Fibroblast of lung (primary cell): ENCODE data around the gene ATP11A. TPM values are rescaled to one million over a fixed set of nuclear protein-coding genes. Genes with fewer than 3 reads are reported as not detected.

ENCODE experiments used
- DNase-seq, 2 donors: peaks; one replicate each; pipeline versions ENCODE4 v3.0.0 to v3.0.0-alpha.2; 2010; ENCODE audit warnings: low read depth in 2 of 2
- H2AFZ ChIP-seq: 2 replicates; pipeline ENCODE4 v1.5.1; 2012; ENCODE audit warnings: low read length, control low read depth, inconsistent platforms
- H3K27ac ChIP-seq: 2 replicates; pipeline ENCODE4 v1.5.1; 2011; ENCODE audit warnings: low read length, control low read depth; ENCODE audit not compliant: insufficient read depth
- H3K27me3 ChIP-seq: 2 replicates; pipeline ENCODE4 v1.5.1; 2011; ENCODE audit warnings: mild to moderate bottlenecking, low read length; ENCODE audit not compliant: control insufficient read depth, insufficient read depth
- H3K36me3 ChIP-seq: 2 replicates; pipeline ENCODE4 v1.5.1; 2011; ENCODE audit warnings: low read length; ENCODE audit not compliant: control insufficient read depth, insufficient read depth
- H3K4me1 ChIP-seq: 2 replicates; pipeline ENCODE4 v1.5.1; 2011; ENCODE audit warnings: low read length; ENCODE audit not compliant: control insufficient read depth, insufficient read depth; ENCODE audit errors: extremely low read depth
- H3K4me2 ChIP-seq: 2 replicates; pipeline ENCODE4 v1.5.1; 2011; ENCODE audit warnings: low read length, control low read depth; ENCODE audit not compliant: insufficient read depth; ENCODE audit errors: extremely low read depth
- H3K4me3 ChIP-seq, 4 experiments: fragments of 200-600 bp in 1 of 4; sonication (generic) in 1 of 4; replicated peaks in 1 of 4; 2 replicates each; pipeline ENCODE4 v1.5.1; 2011 to 2016; ENCODE audit warnings: low read length in 4 of 4, low read depth in 3 of 4, mild to moderate bottlenecking in 3 of 4, control low read depth in 2 of 4, inconsistent platforms in 1 of 4, mixed read lengths in 1 of 4; ENCODE audit not compliant: insufficient read depth in 1 of 4; ENCODE audit errors: control extremely low read depth in 1 of 4
- H3K79me2 ChIP-seq: 2 replicates; pipeline ENCODE4 v1.5.1; 2012; ENCODE audit warnings: mild to moderate bottlenecking, low read length, inconsistent platforms; ENCODE audit not compliant: control insufficient read depth, insufficient read depth
- H3K9ac ChIP-seq: 2 replicates; pipeline ENCODE4 v1.5.1; 2011; ENCODE audit warnings: mild to moderate bottlenecking, low read length, control low read depth; ENCODE audit not compliant: insufficient read depth
- H3K9me3 ChIP-seq: 2 replicates; pipeline ENCODE4 v1.5.1; 2012; ENCODE audit warnings: low read depth, low read length; ENCODE audit not compliant: control insufficient read depth, insufficient read depth
- H4K20me1 ChIP-seq: 2 replicates; pipeline ENCODE4 v1.5.1; 2011; ENCODE audit warnings: low read length; ENCODE audit not compliant: control insufficient read depth, insufficient read depth; ENCODE audit errors: extremely low read depth
- CTCF ChIP-seq, 2 donors: IDR thresholded peaks in 1 of 2; conservative IDR thresholded peaks in 1 of 2; 1 replicate in 1 of 2; 2 replicates in 1 of 2; pipeline ENCODE4 v1.5.1; 2011 to 2012; ENCODE audit warnings: low read length in 2 of 2, control low read depth in 1 of 2, inconsistent platforms in 1 of 2, low read depth in 1 of 2, mild to moderate bottlenecking in 1 of 2
- EZH2 ChIP-seq: IDR thresholded peaks from 2 replicates; pipeline ENCODE4 v1.5.1; 2012; ENCODE audit warnings: low read length, control low read depth, mild to moderate bottlenecking; ENCODE audit errors: missing control alignments
- polyA plus RNA-seq, 2 donors: library from polyadenylated mRNA; depleted of rRNA in 1 of 2; stranded (reverse) in 1 of 2; unstranded in 1 of 2; fragments of >200 nt; gene quantifications; 2 replicates each; pipeline ENCODE4 v1.2.1, GENCODE V29; 2011 to 2012; ENCODE audit warnings: missing spikeins in 1 of 2
- total RNA-seq: library from RNA; depleted of rRNA; stranded (reverse); fragments of >200 nt; gene quantifications from 2 replicates; pipeline ENCODE4 v1.2.1, GENCODE V29; 2014

ATP11A gene
- total and polyA plus RNA-seq, 2 donors (not counting 1 experiment from before 2014, with no cell fraction given): 2.3 to 7.8 TPM

GRCh38 chr13:112710855-112711527, 21.2 kb downstream of the ATP11A start:
- Histone ChIP-seq H3K79me2 (no peaks in the 10 kb centered on the region), H4K20me1 (no peaks in the 10 kb centered on the region), H3K4me3 (peak overlapping the region; percentile 6 to 40 (median 34)), H3K27ac (peak overlapping the region; percentile 90), H3K4me1 (peaks cover 8% of the 10 kb centered on the region), H2AFZ (no peak overlapping the region), H3K36me3 (no peaks in the 10 kb centered on the region), H3K4me2 (peak overlapping the region; percentile 70), H3K27me3 (no peaks in the 10 kb centered on the region), H3K9me3 (no peaks in the 10 kb centered on the region), H3K9ac (peak overlapping the region; percentile 68)
- TF ChIP-seq CTCF (conservative IDR thresholded peaks at IDR 0.05 in 1 of 2, IDR thresholded peaks at IDR 0.05 in 1 of 2; ENCODE audit: low read depth in 1 of 2, low read length in 2 of 2): no peak
- TF ChIP-seq EZH2: no peak
- no peak for DNase-seq

DNA sequence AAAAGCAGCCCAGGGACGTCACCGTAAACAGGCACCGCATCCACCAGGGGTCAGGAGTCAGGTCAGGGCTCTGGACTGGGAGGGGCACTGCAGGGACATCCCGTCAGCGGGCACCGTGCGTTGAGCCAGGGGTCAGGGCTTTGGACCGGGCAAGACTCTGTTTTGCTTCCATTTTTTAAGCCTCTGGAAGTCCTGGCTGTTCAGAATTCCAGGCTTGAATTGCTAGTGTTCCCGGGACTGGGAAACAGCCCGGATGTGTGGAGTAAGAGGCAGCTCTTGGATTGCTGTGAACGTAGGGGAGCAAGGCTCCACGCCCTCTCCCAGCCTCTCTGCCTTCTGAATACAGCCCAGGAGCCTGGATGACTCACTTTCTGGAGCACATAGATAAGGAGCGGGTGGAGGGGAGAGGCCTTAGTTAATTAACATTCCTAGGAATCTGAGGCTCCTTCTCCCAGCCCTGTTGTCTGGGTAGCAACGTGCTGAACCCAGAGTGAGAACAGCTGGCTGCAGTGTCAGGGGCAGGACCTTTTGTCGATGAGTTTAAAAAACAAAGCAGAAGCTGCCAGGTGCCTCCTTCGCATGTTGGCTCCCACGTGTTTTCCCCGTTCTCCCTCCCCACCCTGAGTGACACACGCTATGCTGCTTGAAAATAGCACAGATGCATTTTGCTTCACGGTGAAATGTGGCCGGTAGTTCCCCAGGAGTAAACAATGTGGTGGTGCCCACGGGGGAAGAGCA, 21.9 kb downstream of the ATP11A start:
- Histone ChIP-seq H2AFZ (peak overlapping the region; percentile 60), H3K27me3 (no peaks in the 10 kb centered on the region), H3K27ac (peak overlapping the region; percentile 90), H3K79me2 (no peaks in the 10 kb centered on the region), H4K20me1 (no peaks in the 10 kb centered on the region), H3K9me3 (no peaks in the 10 kb centered on the region), H3K4me3 (peak overlapping the region; percentile 6 to 40 (median 34)), H3K9ac (peak overlapping the region; percentile 68), H3K36me3 (no peaks in the 10 kb centered on the region), H3K4me1 (peaks cover 8% of the 10 kb centered on the region), H3K4me2 (peak overlapping the region; percentile 81)
- peak in 1 of 2 donors; percentile 29 for TF ChIP-seq CTCF (conservative IDR thresholded peaks at IDR 0.05 in 1 of 2, IDR thresholded peaks at IDR 0.05 in 1 of 2; ENCODE audit: low read depth in 1 of 2, low read length in 2 of 2)
- no peak for TF ChIP-seq EZH2
- DNase-seq: peak; percentile 97 to 98

DNA sequence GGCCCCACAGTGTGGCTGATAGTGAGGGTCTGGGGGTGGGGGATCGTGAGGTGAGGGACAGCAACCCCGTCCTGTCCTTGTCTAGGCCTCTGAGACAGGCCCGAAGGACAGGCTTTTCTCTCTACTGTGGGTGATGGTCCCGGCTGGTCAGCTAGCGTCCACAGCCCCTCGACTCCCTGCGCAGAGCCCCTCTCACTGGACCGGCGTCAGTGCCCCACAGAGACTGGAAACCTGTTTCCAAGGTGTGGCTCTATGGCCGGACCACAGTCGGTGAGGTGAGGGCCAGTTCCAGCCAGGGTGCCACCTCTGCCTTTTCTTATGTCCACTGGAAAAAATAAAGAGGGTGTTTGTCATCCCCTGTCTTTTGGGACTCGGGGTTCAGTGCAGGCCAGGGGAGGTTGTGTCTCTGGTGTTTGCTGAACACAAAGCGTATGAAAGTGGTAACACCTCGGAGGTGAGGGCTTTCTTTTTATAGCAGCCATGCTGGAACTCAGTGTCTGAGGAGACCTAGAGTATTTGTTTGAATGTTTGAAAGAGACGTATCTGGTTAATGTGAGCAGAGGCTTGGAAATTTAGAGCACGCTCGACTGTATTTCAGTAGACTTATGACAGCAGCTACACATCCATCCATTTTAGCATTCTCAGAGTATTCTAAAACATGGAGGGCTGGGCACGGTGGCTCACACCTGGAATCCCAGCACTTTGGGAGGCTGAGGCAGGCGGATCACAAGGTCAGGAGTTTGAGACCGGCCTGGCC, 22.8 kb downstream of the ATP11A start:
- H3K79me2 ChIP-seq: no peaks in the 10 kb centered on the region
- H2AFZ ChIP-seq: no peak overlapping the region
- H3K4me2 ChIP-seq: peak overlapping the region; percentile 81

More for the DNA sequence above, 22.8 kb downstream of the ATP11A start:
- TF ChIP-seq EZH2 (no peak), CTCF (conservative IDR thresholded peaks at IDR 0.05 in 1 of 2, IDR thresholded peaks at IDR 0.05 in 1 of 2; ENCODE audit: low read depth in 1 of 2, low read length in 2 of 2) (no peak)
- H4K20me1 ChIP-seq: no peaks in the 10 kb centered on the region
- no peaks in the 10 kb centered on the region for H3K9me3 ChIP-seq
- no peak overlapping the region for H3K4me3 ChIP-seq
- DNase-seq: no peak
- H3K27me3 ChIP-seq: no peaks in the 10 kb centered on the region
- H3K27ac ChIP-seq: peak overlapping the region; percentile 90
- peaks cover 8% of the 10 kb centered on the region for H3K4me1 ChIP-seq
- no peaks in the 10 kb centered on the region for H3K36me3 ChIP-seq
- peak overlapping the region; percentile 36 for H3K9ac ChIP-seq
